ENCODE data around the gene PRKCB.

PRKCB gene

GRCh38 chr16:24132048-24132796 is 296.4 kb downstream of the PRKCB start:
- H3K4me1 ChIP-seq (ENCODE audit: control insufficient read depth, insufficient read depth, low read length) = peaks cover 5% of the 10 kb centered on the region
- no peak overlapping the region for H3K27ac ChIP-seq (ENCODE audit: low read length)
- H3K4me3 ChIP-seq (ENCODE audit: low read length) = no peak overlapping the region
- H3K27me3 ChIP-seq (ENCODE audit: control insufficient read depth, insufficient read depth, low read length) = no peaks in the 10 kb centered on the region
- no peak for DNase-seq (ENCODE audit: low read depth, low spot score)
- H3K9me3 ChIP-seq (ENCODE audit: control insufficient read depth, insufficient read depth, low read length) = no peaks in the 10 kb centered on the region
- no CpG with 5 or more reads among the region's 2 CpGs for WGBS (ENCODE audit: insufficient coverage, insufficient read length)
- H3K36me3 ChIP-seq (ENCODE audit: control insufficient read depth, insufficient read depth, low read length) = no peaks in the 10 kb centered on the region

- DNase-seq (ENCODE audit: low read depth, low spot score) = no peak
- WGBS (ENCODE audit: insufficient coverage, insufficient read length) = no CpG with 5 or more reads among the region's 3 CpGs
Observed at GRCh38 chr16:24132797-24133155, 297.0 kb downstream of the PRKCB start.

GRCh38 chr16:24135624-24136565 is 300.1 kb downstream of the PRKCB start:
- no peak overlapping the region for H3K4me3 ChIP-seq (ENCODE audit: low read length)
- no peak overlapping the region for H3K27ac ChIP-seq (ENCODE audit: low read length)
- no peaks in the 10 kb centered on the region for H3K9me3 ChIP-seq (ENCODE audit: control insufficient read depth, insufficient read depth, low read length)
- DNase-seq (ENCODE audit: low read depth, low spot score) = no peak
- H3K4me1 ChIP-seq (ENCODE audit: control insufficient read depth, insufficient read depth, low read length) = peaks cover 5% of the 10 kb centered on the region
- no CpG with 5 or more reads among the region's 9 CpGs for whole genome bisulfite sequencing (ENCODE audit: insufficient coverage, insufficient read length)
- no peaks in the 10 kb centered on the region for H3K27me3 ChIP-seq (ENCODE audit: control insufficient read depth, insufficient read depth, low read length)
- no peaks in the 10 kb centered on the region for H3K36me3 ChIP-seq (ENCODE audit: control insufficient read depth, insufficient read depth, low read length)

More at GRCh38 chr16:24132797-24133155, 297.0 kb downstream of the PRKCB start:
- H3K9me3 ChIP-seq (ENCODE audit: control insufficient read depth, insufficient read depth, low read length) = no peaks in the 10 kb centered on the region
- H3K36me3 ChIP-seq (ENCODE audit: control insufficient read depth, insufficient read depth, low read length) = no peaks in the 10 kb centered on the region
- peaks cover 5% of the 10 kb centered on the region for H3K4me1 ChIP-seq (ENCODE audit: control insufficient read depth, insufficient read depth, low read length)
- H3K4me3 ChIP-seq (ENCODE audit: low read length) = no peak overlapping the region
- H3K27ac ChIP-seq (ENCODE audit: low read length) = no peak overlapping the region
- H3K27me3 ChIP-seq (ENCODE audit: control insufficient read depth, insufficient read depth, low read length) = no peaks in the 10 kb centered on the region

- no CpG with 5 or more reads among the region's 2 CpGs for WGBS (ENCODE audit: insufficient coverage, insufficient read length)
Observed at GRCh38 chr16:24138024-24138423, 302.2 kb downstream of the PRKCB start.

GRCh38 chr16:24138575-24138974 is 302.8 kb downstream of the PRKCB start:
- WGBS (ENCODE audit: insufficient coverage, insufficient read length) = no CpG with 5 or more reads among the region's 2 CpGs
- Histone ChIP-seq H3K4me3 (ENCODE audit: low read length) (no peak overlapping the region), H3K27ac (ENCODE audit: low read length) (no peak overlapping the region), H3K4me1 (ENCODE audit: control insufficient read depth, insufficient read depth, low read length) (peaks cover 4% of the 10 kb centered on the region), H3K36me3 (ENCODE audit: control insufficient read depth, insufficient read depth, low read length) (no peaks in the 10 kb centered on the region), H3K9me3 (ENCODE audit: control insufficient read depth, insufficient read depth, low read length) (no peaks in the 10 kb centered on the region), H3K27me3 (ENCODE audit: control insufficient read depth, insufficient read depth, low read length) (no peaks in the 10 kb centered on the region)
- no peak for DNase-seq (ENCODE audit: low read depth, low spot score)

More at GRCh38 chr16:24138024-24138423, 302.2 kb downstream of the PRKCB start:
- no peaks in the 10 kb centered on the region for H3K36me3 ChIP-seq (ENCODE audit: control insufficient read depth, insufficient read depth, low read length)
- no peak overlapping the region for H3K4me3 ChIP-seq (ENCODE audit: low read length)
- DNase-seq (ENCODE audit: low read depth, low spot score) = no peak
- H3K9me3 ChIP-seq (ENCODE audit: control insufficient read depth, insufficient read depth, low read length) = no peaks in the 10 kb centered on the region
- peaks cover 4% of the 10 kb centered on the region for H3K4me1 ChIP-seq (ENCODE audit: control insufficient read depth, insufficient read depth, low read length)
- no peak overlapping the region for H3K27ac ChIP-seq (ENCODE audit: low read length)
- H3K27me3 ChIP-seq (ENCODE audit: control insufficient read depth, insufficient read depth, low read length) = no peaks in the 10 kb centered on the region

- Histone ChIP-seq H3K4me3 (ENCODE audit: low read length) (no peak overlapping the region), H3K9me3 (ENCODE audit: control insufficient read depth, insufficient read depth, low read length) (no peaks in the 10 kb centered on the region), H3K36me3 (ENCODE audit: control insufficient read depth, insufficient read depth, low read length) (no peaks in the 10 kb centered on the region), H3K27me3 (ENCODE audit: control insufficient read depth, insufficient read depth, low read length) (no peaks in the 10 kb centered on the region), H3K4me1 (ENCODE audit: control insufficient read depth, insufficient read depth, low read length) (peaks cover 4% of the 10 kb centered on the region), H3K27ac (ENCODE audit: low read length) (no peak overlapping the region)
- no peak for DNase-seq (ENCODE audit: low read depth, low spot score)
- no CpG with 5 or more reads among the region's 3 CpGs for WGBS (ENCODE audit: insufficient coverage, insufficient read length)
Observed at GRCh38 chr16:24139282-24139681, 303.5 kb downstream of the PRKCB start.

- Histone ChIP-seq H3K4me1 (ENCODE audit: control insufficient read depth, insufficient read depth, low read length) (peaks cover 2% of the 10 kb centered on the region; the same call in 1 of the 2 replicates), H3K4me3 (ENCODE audit: low read length) (no peak overlapping the region), H3K27ac (ENCODE audit: low read length) (no peak overlapping the region), H3K9me3 (ENCODE audit: control insufficient read depth, insufficient read depth, low read length) (no peaks in the 10 kb centered on the region), H3K36me3 (ENCODE audit: control insufficient read depth, insufficient read depth, low read length) (no peaks in the 10 kb centered on the region), H3K27me3 (ENCODE audit: control insufficient read depth, insufficient read depth, low read length) (no peaks in the 10 kb centered on the region)
- WGBS (ENCODE audit: insufficient coverage, insufficient read length) = no CpG with 5 or more reads among the region's 2 CpGs
- no peak for DNase-seq (ENCODE audit: low read depth, low spot score)
Observed at GRCh38 chr16:24140730-24141129, 304.9 kb downstream of the PRKCB start.

GRCh38 chr16:24141466-24141865 is 305.7 kb downstream of the PRKCB start:
- DNase-seq (ENCODE audit: low read depth, low spot score) = no peak
- no CpG with 5 or more reads among the region's 5 CpGs for WGBS (ENCODE audit: insufficient coverage, insufficient read length)
- Histone ChIP-seq H3K4me3 (ENCODE audit: low read length) (no peak overlapping the region), H3K9me3 (ENCODE audit: control insufficient read depth, insufficient read depth, low read length) (no peaks in the 10 kb centered on the region), H3K36me3 (ENCODE audit: control insufficient read depth, insufficient read depth, low read length) (no peaks in the 10 kb centered on the region), H3K4me1 (ENCODE audit: control insufficient read depth, insufficient read depth, low read length) (no peaks in the 10 kb centered on the region), H3K27ac (ENCODE audit: low read length) (no peak overlapping the region), H3K27me3 (ENCODE audit: control insufficient read depth, insufficient read depth, low read length) (no peaks in the 10 kb centered on the region)

- Histone ChIP-seq H3K4me3 (ENCODE audit: low read length) (no peak overlapping the region), H3K27me3 (ENCODE audit: control insufficient read depth, insufficient read depth, low read length) (no peaks in the 10 kb centered on the region), H3K4me1 (ENCODE audit: control insufficient read depth, insufficient read depth, low read length) (no peaks in the 10 kb centered on the region), H3K9me3 (ENCODE audit: control insufficient read depth, insufficient read depth, low read length) (no peaks in the 10 kb centered on the region), H3K27ac (ENCODE audit: low read length) (no peak overlapping the region), H3K36me3 (ENCODE audit: control insufficient read depth, insufficient read depth, low read length) (no peaks in the 10 kb centered on the region)
- no CpG with 5 or more reads among the region's 2 CpGs for WGBS (ENCODE audit: insufficient coverage, insufficient read length)
- no peak for DNase-seq (ENCODE audit: low read depth, low spot score)
Observed at GRCh38 chr16:24141917-24142316, 306.1 kb downstream of the PRKCB start.

- Histone ChIP-seq H3K4me1 (ENCODE audit: control insufficient read depth, insufficient read depth, low read length) (no peaks in the 10 kb centered on the region), H3K9me3 (ENCODE audit: control insufficient read depth, insufficient read depth, low read length) (no peaks in the 10 kb centered on the region), H3K27ac (ENCODE audit: low read length) (no peak overlapping the region), H3K27me3 (ENCODE audit: control insufficient read depth, insufficient read depth, low read length) (no peaks in the 10 kb centered on the region), H3K36me3 (ENCODE audit: control insufficient read depth, insufficient read depth, low read length) (no peaks in the 10 kb centered on the region), H3K4me3 (ENCODE audit: low read length) (no peak overlapping the region)
- DNase-seq (ENCODE audit: low read depth, low spot score) = no peak
- no CpG with 5 or more reads among the region's 3 CpGs for WGBS (ENCODE audit: insufficient coverage, insufficient read length)
Observed at GRCh38 chr16:24145927-24146326, 310.1 kb downstream of the PRKCB start.

All from iPS DF 6.9 (cell line).